Measurements from ENCODE around the gene CDC42BPB.
A peak's percentile ranks its signal among the peaks of the same experiment; 100 is the strongest.
"Not testable (repeated sequence)": the region's sequence is repeated elsewhere in the genome, so short reads cannot be mapped to it uniquely, and the experiment has no call there.

CDC42BPB gene

GRCh38 chr14:102926840-102927239 lies 130.5 kb downstream of the CDC42BPB start:
- not testable (repeated sequence) for DNase-seq

GRCh38 chr14:102926104-102926503 lies 131.2 kb downstream of the CDC42BPB start:
- no peak for DNase-seq

- no peak for DNase-seq
These were observed 131.7 kb downstream of the CDC42BPB start for GRCh38 chr14:102925646-102926045.

- no peak for DNase-seq
These were observed 132.4 kb downstream of the CDC42BPB start for GRCh38 chr14:102924632-102925588.

- DNase-seq = no peak
These were observed 133.3 kb downstream of the CDC42BPB start for GRCh38 chr14:102923925-102924486.

- no peak for DNase-seq
These were observed 134.0 kb downstream of the CDC42BPB start for GRCh38 chr14:102923201-102923924.

GRCh38 chr14:102922490-102923200 lies 134.7 kb downstream of the CDC42BPB start, which contains the start of gene AMN:
Gene AMN, plus strand, starts transcription at chr14:102922663. Its CDS starts 26 bp downstream, at chr14:102922689.
- no peak for DNase-seq

- no peak for DNase-seq
These were observed 136.4 kb downstream of the CDC42BPB start for GRCh38 chr14:102920998-102921304.

GRCh38 chr14:102920273-102920997 lies 136.9 kb downstream of the CDC42BPB start:
- no peak for DNase-seq

GRCh38 chr14:102918438-102918837 lies 138.9 kb downstream of the CDC42BPB start:
- DNase-seq = no peak

- peak; percentile 68 to 72 for DNase-seq
These were observed 139.7 kb downstream of the CDC42BPB start for GRCh38 chr14:102917469-102918211.

GRCh38 chr14:102917056-102917385 lies 140.3 kb downstream of the CDC42BPB start:
- no peak for DNase-seq

GRCh38 chr14:102916347-102917055 lies 140.8 kb downstream of the CDC42BPB start:
- DNase-seq = no peak

- no peak for DNase-seq
These were observed 141.8 kb downstream of the CDC42BPB start for GRCh38 chr14:102915292-102916110.

GRCh38 chr14:102914474-102915291 lies 142.7 kb downstream of the CDC42BPB start:
- no peak for DNase-seq

GRCh38 chr14:102913341-102914211 lies 143.8 kb downstream of the CDC42BPB start:
- DNase-seq = no peak

GRCh38 chr14:102911991-102912761 lies 145.2 kb downstream of the CDC42BPB start:
- DNase-seq = no peak
